Astrocyte of the cerebellum (primary cell): ENCODE data around the gene EZR.

Source experiments
- DNase-seq: peaks from one replicate; pipeline ENCODE4 v3.0.0-alpha.2; 2011; ENCODE audit warnings: low read depth
- H3K4me3 ChIP-seq: 2 replicates; pipeline ENCODE4 v1.5.1; 2011; ENCODE audit warnings: mild to moderate bottlenecking, low read depth, low read length, moderate library complexity
- in situ Hi-C: cut with HindIII; loops from 2 replicates; pipeline ENCODE4 v1.10.0; 2017; ENCODE audit warnings: low sequenced_read_pairs
- TF ChIP-seq, protein P1 (sequence below): IDR thresholded peaks from 2 replicates; pipeline ENCODE4 v1.5.1; 2012; ENCODE audit warnings: low read length, low read depth, moderate library complexity, mild to moderate bottlenecking; ENCODE audit errors: missing control alignments

EZR gene

DNA sequence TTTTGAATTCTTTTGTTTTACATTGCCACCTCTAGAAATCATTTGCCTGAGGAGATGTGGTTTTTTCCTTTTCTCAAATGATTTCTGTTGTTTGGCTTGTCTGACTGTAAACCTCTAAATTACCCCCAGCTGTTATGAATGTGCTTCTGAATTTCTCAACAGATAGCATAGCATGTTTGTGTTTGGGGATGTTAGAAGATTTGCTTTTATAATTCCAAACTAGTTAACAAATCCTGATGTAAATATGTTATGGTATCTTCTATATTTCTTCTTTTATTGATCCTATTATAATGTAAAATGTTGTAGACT, 31.6 kb upstream of the EZR start:
- no peak overlapping the region for H3K4me3 ChIP-seq
- TF ChIP-seq, protein P1, sequence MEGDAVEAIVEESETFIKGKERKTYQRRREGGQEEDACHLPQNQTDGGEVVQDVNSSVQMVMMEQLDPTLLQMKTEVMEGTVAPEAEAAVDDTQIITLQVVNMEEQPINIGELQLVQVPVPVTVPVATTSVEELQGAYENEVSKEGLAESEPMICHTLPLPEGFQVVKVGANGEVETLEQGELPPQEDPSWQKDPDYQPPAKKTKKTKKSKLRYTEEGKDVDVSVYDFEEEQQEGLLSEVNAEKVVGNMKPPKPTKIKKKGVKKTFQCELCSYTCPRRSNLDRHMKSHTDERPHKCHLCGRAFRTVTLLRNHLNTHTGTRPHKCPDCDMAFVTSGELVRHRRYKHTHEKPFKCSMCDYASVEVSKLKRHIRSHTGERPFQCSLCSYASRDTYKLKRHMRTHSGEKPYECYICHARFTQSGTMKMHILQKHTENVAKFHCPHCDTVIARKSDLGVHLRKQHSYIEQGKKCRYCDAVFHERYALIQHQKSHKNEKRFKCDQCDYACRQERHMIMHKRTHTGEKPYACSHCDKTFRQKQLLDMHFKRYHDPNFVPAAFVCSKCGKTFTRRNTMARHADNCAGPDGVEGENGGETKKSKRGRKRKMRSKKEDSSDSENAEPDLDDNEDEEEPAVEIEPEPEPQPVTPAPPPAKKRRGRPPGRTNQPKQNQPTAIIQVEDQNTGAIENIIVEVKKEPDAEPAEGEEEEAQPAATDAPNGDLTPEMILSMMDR = no peak
- DNase-seq = no peak
- in situ Hi-C loops = no loop called here

DNA sequence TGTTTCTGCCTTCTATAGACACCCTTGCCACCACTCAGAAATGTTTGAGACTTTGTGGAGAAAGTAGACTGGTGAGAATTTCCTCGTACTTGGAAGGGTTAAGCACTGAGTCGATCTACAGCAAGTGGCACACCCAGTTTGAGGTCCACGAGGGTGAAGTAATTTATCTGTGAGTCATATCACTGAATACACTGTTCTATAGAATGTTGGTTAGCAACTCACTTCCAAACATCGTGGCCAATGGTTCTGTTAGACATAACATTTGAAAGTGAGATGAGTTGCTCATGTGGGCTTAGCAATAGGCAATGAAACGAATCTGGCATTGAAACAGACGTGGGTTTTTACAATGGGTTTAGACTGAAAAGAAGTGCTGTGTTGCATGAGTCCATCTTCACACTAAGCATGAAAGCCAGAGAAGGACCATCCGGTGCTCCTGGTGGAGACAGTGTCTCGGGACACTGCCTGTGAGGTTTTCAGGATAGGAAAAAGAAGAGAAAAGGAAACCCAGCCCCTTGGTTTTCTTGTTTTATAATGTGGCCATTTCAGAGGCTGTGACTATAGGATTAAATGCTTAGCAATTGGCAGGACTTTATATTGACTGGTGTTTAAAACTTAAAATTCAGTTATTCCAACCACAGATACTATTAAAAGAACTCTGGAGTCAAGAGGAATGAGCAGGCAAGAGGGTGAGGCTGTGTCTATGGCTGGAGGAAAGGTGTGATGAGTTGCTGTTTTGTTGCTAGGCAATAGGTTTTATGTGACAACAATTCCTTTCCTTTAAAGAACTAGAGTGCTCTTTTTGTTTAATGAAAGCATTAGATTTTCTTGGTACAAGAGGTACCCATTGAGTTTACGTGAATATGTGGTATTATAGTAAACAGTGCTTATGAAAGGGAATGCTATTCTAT, 31.0 kb upstream of the EZR start:
- peak; percentile 55 for DNase-seq
- TF ChIP-seq, protein P1 = no peak
- in situ Hi-C loops = no loop called here
- no peak overlapping the region for H3K4me3 ChIP-seq

- H3K4me3 ChIP-seq = no peak overlapping the region
- no peak for DNase-seq
- TF ChIP-seq, protein P1 = no peak
- in situ Hi-C loops = no loop called here
These were observed 29.3 kb upstream of the EZR start for GRCh38 chr6:158848490-158848895.

DNA sequence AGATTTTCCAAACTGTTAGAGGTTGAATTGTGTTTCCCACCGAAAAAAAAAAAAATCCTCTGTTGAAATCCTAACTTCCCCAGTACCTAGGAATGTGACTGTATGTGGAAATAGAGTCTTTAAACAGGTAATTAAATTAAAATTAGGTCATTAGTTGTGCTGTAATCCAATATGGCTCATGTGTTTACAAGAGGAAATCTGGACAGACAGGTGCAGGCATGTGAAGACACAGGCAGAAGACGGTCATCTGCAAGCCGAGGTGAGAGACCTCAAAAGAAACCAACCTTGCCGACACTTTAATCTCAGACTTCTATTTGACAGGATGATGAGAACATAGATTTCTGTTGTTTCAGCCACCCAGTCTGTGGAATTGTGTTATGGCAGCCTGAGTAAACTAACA, 28.6 kb upstream of the EZR start:
- H3K4me3 ChIP-seq = no peak overlapping the region
- TF ChIP-seq, protein P1 = no peak
- DNase-seq = no peak
- in situ Hi-C loops = no loop called here

DNA sequence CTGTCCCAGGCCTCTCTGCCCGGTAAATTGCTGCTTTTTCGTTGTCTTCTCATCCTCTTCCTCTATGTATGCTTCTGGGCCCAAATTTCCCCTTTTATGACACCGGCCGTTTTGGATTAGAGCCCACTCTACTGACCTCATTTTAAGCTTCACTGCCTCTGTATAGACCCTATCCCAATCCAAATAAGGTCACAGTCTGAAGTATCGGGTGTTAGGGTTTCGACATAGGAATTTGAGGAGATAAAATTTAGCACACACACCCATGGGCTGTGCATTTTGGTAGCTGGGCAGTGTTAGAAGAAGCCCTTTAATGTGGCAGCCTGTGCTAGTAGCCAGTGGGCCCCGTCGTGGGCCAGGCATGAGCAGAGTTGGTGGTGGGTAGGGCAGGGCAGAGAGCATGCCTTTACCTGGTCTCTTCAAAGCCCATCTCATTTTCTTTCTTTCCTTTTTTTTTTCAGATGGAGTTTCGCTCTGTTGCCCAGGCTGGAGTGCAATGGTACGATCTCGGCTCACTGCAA, 27.9 kb upstream of the EZR start:
- no peak overlapping the region for H3K4me3 ChIP-seq
- TF ChIP-seq, protein P1 = no peak
- DNase-seq = no peak
- in situ Hi-C loops = no loop called here

DNA sequence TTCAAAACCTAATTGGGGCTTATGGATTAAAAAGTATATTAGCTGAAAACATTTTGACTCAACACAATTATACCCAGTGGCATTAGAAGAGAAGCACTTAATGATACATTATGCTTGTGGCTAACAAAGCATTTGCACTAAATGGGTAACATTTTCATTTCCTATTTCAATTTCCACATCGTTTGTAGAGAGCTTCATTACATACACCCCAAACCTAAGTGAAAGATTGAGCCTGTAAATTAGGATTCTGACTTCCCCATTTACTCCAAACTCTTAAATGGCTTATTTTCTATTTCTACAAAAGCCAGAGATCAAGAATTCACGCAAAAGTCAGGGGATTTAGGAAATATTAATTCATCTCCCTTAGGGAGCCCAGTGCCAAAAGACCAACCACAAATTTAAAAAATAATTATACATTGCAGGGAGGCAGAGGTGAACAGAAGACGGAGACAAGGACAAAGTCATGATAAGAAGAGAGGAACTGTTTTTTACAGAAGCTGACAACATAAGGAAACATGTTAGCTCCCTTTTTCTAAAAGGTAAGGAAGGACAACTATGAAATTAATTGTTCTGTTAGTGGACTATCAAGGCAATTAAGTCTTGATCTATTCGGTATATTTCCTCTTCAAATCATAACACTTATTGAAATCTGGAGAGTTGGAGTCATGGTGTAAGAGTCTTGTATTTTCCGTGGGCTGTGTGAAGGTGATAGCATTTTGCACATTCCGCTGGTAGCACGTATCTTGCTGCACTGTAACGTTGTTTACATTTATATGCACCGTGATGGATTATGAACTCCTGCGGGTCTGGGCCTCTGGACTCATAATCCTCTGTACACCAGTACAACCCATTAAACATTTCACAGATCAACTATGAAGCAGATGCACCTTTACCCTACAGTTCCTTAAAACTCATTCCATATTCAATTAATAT, 24.8 kb upstream of the EZR start:
- in situ Hi-C loops = no loop called here
- TF ChIP-seq, protein P1 = no peak
- DNase-seq = no peak

More for the DNA sequence above, 24.8 kb upstream of the EZR start:
- no peak overlapping the region for H3K4me3 ChIP-seq
